ENCODE data around the gene CNTNAP5. TPM values are rescaled to one million over a fixed set of nuclear protein-coding genes. Genes with fewer than 3 reads are reported as not detected.

CNTNAP5 gene
- total and polyA plus RNA-seq, 2 of the 13 experiments (the other 11 are each of a cell fraction or from before 2014, with no cell fraction given): not detected

GRCh38 chr2:124915567-124915966 lies 890.5 kb downstream of the CNTNAP5 start (continued):
- TF ChIP-seq DRAP1 (CRISPR knock-in tag; IDR thresholded peaks at IDR 0.05) (no peak), ZNF800 (CRISPR knock-in tag; IDR thresholded peaks at IDR 0.05) (no peak)

- peaks cover 27% of the 10 kb centered on the region; the same call in 1 of the 2 replicates for H3K9me3 ChIP-seq (ENCODE audit: low read length)
- H3K4me3 ChIP-seq (replicated peaks in 1 of 3; ENCODE audit: insufficient read depth in 1 of 3, low read depth in 2 of 3, low read length in 3 of 3): no peak overlapping the region
- H3K27ac ChIP-seq (ENCODE audit: extremely low read length, insufficient read depth, low read length): no peak overlapping the region
- POLR2A ChIA-PET: no interaction called here
- no peak overlapping the region for H2AFZ ChIP-seq (ENCODE audit: low read length)
- ATAC-seq: no peak
- H3K9ac ChIP-seq (ENCODE audit: insufficient read depth, low read depth, low read length): no peak overlapping the region
- no peak for FAIRE-seq
- H3K79me2 ChIP-seq (ENCODE audit: insufficient read depth, low read length): no peaks in the 10 kb centered on the region
- H4K20me1 ChIP-seq (ENCODE audit: insufficient read depth, low read length): no peaks in the 10 kb centered on the region
- H3K4me2 ChIP-seq (ENCODE audit: low read depth, low read length): no peak overlapping the region
- no peaks in the 10 kb centered on the region for H3K36me3 ChIP-seq (replicated peaks in 1 of 2; ENCODE audit: control insufficient read depth in 1 of 2, insufficient read depth in 2 of 2, low read length in 2 of 2)
- CTCF ChIA-PET (ENCODE audit: low intra/inter-chr PET ratio, low total read pairs): no interaction called here
- intact Hi-C loops (cut with micrococcal nuclease; ENCODE audit: unreplicated experiment) (no loop called here), in situ Hi-C loops (cut with HindIII; ENCODE audit: extremely low pct_ligation_motif_present, low pct_unique_long_range_greater_than_20kb) (no loop called here)
- no TSS peak for BruUV-seq (replicated peaks)
- TF ChIP-seq ZNF839 (CRISPR knock-in tag; IDR thresholded peaks at IDR 0.05; ENCODE audit: borderline replicate concordance) (no peak), ZC3H13 (CRISPR knock-in tag; IDR thresholded peaks at IDR 0.05) (no peak), ZFP37 (CRISPR knock-in tag; IDR thresholded peaks at IDR 0.05; ENCODE audit: borderline replicate concordance) (no peak), IRF9 (CRISPR knock-in tag; IDR thresholded peaks at IDR 0.05; ENCODE audit: borderline replicate concordance) (no peak), ATF6 (CRISPR knock-in tag; conservative IDR thresholded peaks at IDR 0.05) (no peak), IRF2 (CRISPR knock-in tag; IDR thresholded peaks at IDR 0.05) (no peak), ZSCAN29 (CRISPR knock-in tag; conservative IDR thresholded peaks at IDR 0.05) (no peak), MAX (IDR thresholded peaks at IDR 0.05) (no peak), ZNF205 (CRISPR knock-in tag; IDR thresholded peaks at IDR 0.05) (no peak), ZNF326 (CRISPR knock-in tag; IDR thresholded peaks at IDR 0.05; ENCODE audit: borderline replicate concordance) (no peak), ZNF180 (CRISPR knock-in tag; IDR thresholded peaks at IDR 0.05; ENCODE audit: borderline replicate concordance, low read depth) (no peak), ZNF576 (CRISPR knock-in tag; IDR thresholded peaks at IDR 0.05) (no peak), PHF8 (CRISPR knock-in tag; IDR thresholded peaks at IDR 0.05) (no peak), SP1 (IDR thresholded peaks at IDR 0.05) (no peak), SP1 (CRISPR knock-in tag; IDR thresholded peaks at IDR 0.05) (no peak), JARID2 (CRISPR knock-in tag; IDR thresholded peaks at IDR 0.05; ENCODE audit: insufficient replicate concordance) (no peak), ZFX (CRISPR knock-in tag; IDR thresholded peaks at IDR 0.05; ENCODE audit: low read depth) (no peak)
- WGBS (ENCODE audit: low lambda C conversion rate): 50% methylated on average over 2 of the region's 2 CpGs
- no peaks in the 10 kb centered on the region for H3K27me3 ChIP-seq (ENCODE audit: control insufficient read depth in 1 of 2, insufficient read depth in 2 of 2, low read length in 2 of 2)
- no peaks in the 10 kb centered on the region for H3K4me1 ChIP-seq (ENCODE audit: insufficient read depth, low read length)
- no peak for DNase-seq (ENCODE audit: low spot score)
These were observed 894.2 kb downstream of the CNTNAP5 start for GRCh38 chr2:124919296-124919695.
